GM11168 (cell line): ENCODE data around the gene KLHDC1.
"Not testable (repeated sequence)": the region's sequence is repeated elsewhere in the genome, so short reads cannot be mapped to it uniquely, and the experiment has no call there.

Experiments
- in situ Hi-C: fragments of 300-500 bp; cut with MboI; formaldehyde crosslinking; loops from one replicate; pipeline ENCODE4 v1.12.0; 2022; ENCODE audit warnings: low sequenced_read_pairs; ENCODE audit not compliant: unreplicated experiment

The KLHDC1 gene

DNA sequence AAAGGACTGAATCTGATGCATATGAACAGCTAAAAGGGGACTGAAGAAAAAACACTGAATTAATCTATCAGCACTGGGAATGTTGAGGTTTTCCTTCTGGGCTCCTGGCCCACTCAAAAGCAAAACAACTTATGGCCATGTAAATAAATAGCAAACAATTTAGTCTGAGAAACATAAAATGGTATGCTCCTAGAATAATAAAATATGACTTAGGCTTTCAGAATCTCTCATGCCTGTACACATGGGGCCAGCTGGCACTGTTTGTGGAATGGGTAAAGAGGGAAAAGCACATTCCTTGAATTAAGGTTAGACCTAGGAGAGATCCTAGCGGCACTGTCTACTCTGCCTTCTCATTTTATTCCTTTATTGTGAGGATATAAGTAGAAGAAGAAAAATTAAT lies 81.2 kb downstream of the KLHDC1 start:
- in situ Hi-C loops, result no loop called here

DNA sequence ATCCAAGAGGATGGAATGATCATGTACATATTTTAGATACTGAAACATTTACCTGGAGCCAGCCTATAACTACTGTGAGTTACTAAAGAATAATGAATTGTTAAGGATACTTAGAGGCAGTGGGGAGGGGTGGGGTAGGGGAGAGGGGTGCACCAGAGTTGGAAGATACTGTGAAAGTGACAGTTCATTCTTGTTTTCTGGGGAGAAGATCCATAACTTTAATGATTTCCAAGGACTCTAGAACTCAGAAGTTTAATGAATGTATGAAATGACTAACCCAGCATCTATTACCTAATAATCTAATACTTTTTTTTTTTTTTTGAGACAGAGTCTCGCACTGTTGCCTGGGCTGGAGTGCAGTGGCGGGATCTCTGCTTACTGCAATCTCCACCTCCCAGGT lies 85.5 kb downstream of the KLHDC1 start:
- in situ Hi-C loops, result no loop called here

DNA sequence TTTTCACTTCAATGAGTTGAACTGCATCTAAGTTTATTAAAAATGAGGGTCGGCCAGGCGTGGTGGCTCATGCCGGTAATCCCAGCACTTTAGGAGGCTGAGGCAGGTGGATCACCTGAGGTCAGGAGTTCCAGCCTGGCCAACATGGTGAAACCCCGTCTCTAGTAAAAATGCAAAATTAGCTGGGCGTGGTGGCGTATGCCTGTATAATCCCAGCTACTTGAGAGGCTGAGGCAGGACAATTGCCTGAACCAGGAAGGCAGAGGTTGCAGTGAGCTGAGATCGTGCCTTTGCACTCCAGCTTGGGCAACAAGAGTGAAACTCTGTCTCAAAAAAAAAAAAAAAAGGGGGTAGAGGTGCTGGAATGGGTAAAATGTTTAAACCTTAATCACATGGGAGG lies 88.1 kb downstream of the KLHDC1 start:
- in situ Hi-C loops, result not testable (repeated sequence)

DNA sequence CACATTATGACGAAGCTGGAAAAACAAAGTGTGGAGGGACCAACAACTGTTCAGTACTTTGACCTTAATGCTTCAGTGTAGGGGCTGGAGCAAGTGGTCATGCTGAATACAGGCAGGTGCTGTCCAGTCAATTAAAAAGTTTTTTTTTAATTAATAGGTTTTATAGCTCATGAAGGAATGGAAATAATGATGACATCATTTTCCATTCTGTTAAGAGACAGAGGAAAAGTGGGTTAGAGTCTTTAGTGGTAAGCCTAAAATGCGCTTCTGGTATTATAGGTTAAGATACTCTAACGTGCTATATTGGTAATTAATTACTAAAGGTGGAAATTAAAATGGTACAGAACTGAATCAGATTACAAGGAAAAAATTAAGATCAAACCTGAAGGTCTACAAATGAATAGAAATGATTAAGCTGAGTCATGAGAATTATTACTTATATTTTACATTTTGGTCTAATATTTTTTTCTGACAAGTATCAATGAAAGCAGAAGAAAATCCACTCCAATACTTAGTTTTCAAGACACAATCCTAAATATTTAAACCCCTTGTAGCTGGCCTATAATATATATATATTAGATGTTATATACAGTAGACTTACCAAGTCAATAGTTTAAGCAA lies 90.6 kb downstream of the KLHDC1 start:
- in situ Hi-C loops, result no loop called here

DNA sequence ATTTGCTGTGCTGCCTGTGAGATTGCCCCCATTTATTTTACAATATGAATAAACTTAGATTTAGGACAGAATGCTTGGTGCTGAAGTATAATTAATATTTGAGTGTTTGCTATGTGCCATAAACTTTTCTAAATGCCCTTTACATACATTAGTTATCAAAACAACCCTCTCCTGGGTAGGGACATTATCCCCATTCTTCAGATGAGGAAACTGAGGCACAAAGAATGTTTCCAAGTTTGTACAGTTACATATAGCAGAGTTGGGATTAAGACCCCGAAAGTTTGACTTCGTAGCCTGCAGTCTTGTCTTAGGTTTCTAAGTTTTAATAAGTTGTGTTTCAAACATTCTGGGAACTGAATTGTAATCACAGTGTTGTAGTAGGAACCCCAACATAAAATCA lies 93.4 kb downstream of the KLHDC1 start:
- in situ Hi-C loops, result no loop called here

DNA sequence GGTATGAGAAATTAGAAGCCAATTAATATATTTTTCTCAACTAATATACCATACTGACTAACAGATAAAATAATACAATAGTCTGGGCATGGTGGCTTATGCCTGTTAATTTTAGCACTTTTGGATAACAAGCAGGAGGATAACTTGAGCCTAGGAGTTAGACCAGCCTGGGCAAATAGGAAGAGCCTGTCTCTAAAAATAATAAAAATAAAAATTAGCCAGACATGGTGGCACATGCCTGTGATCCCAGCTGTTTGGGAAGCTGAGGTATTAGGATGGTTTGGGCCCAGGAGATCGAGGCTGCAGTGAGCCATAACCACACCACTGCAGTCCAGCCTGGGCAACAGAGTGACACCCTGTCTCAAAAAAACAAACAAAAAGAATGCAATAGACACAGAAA lies 99.7 kb downstream of the KLHDC1 start:
- in situ Hi-C loops, result no loop called here

DNA sequence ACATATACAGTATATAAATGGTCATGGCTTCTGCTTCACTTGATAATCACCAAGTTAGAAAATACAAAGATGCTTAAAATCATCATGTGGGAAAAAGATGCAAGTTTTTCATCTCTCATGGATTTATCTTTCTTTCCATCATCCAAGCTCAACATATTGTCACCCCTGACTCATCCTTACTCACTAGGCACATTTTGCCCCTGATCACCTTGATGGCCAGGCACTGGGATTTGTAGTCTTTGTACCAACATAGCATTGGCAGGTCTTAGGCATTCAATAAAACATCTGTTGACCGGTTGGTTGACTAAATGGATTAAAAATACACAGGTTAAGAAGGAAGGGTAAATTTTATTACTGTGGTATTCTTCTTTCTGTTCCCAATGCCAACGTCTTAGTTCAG lies 103.1 kb downstream of the KLHDC1 start:
- in situ Hi-C loops, result no loop called here
